Duodenal mucosa (tissue), 2 donors: Measurements from ENCODE around the gene LINGO1.

Source experiments
- H3K27ac ChIP-seq: one replicate; pipeline ENCODE4 v1.7.0; 2013; ENCODE audit warnings: low read depth, low read length
- H3K27me3 ChIP-seq, 2 donors: one replicate each; pipeline ENCODE4 v1.7.0; 2013; ENCODE audit warnings: low read length in 2 of 2, control low read depth in 1 of 2; ENCODE audit not compliant: insufficient read depth in 2 of 2, control insufficient read depth in 1 of 2
- H3K36me3 ChIP-seq, 2 donors: one replicate each; pipeline ENCODE4 v1.7.0; 2013; ENCODE audit warnings: low read length in 2 of 2, control low read depth in 1 of 2; ENCODE audit not compliant: insufficient read depth in 2 of 2, control insufficient read depth in 1 of 2
- H3K4me1 ChIP-seq, 2 donors: one replicate each; pipeline ENCODE4 v1.7.0; 2013; ENCODE audit warnings: low read length in 2 of 2, control low read depth in 1 of 2; ENCODE audit not compliant: insufficient read depth in 2 of 2, control insufficient read depth in 1 of 2
- H3K4me3 ChIP-seq, 2 donors: one replicate each; pipeline ENCODE4 v1.7.0; 2013; ENCODE audit warnings: low read length in 2 of 2, low read depth in 1 of 2
- H3K9ac ChIP-seq, 2 donors: one replicate each; pipeline ENCODE4 v1.7.0; 2013; ENCODE audit warnings: low read length in 2 of 2, low read depth in 1 of 2
- H3K9me3 ChIP-seq, 2 donors: one replicate each; pipeline ENCODE4 v1.7.0; 2013; ENCODE audit warnings: low read length in 2 of 2, control low read depth in 1 of 2; ENCODE audit not compliant: control insufficient read depth in 1 of 2

LINGO1 gene

GRCh38 chr15:77599357-77599756 lies 33.4 kb downstream of the LINGO1 start:
- Histone ChIP-seq H3K4me3 (no peak overlapping the region), H3K36me3 (no peaks in the 10 kb centered on the region), H3K27me3 (no peaks in the 10 kb centered on the region), H3K9ac (no peak overlapping the region), H3K9me3 (no peaks in the 10 kb centered on the region), H3K27ac (no peak overlapping the region), H3K4me1 (no peaks in the 10 kb centered on the region)

DNA sequence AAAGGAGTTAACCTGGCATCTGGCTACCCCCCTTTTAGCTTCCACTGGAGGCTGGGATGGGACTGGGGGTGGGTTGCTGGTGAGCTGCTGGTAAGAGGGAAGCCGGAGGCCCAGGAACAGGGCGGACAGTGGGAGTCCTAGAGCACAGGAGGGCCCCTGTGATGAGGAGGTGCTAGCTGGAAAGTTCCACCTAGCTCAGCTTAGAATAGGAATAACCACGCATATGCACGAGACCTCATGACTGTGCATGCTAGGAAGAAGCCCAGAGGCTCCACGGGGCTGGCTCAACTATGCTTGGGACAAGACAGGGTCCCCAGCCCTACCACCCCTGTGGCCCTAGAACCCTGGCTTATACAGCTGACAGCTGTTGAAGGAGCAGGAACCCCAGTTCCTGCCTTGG lies 34.1 kb downstream of the LINGO1 start:
- no peaks in the 10 kb centered on the region for H3K4me1 ChIP-seq
- no peaks in the 10 kb centered on the region for H3K36me3 ChIP-seq
- no peak overlapping the region for H3K27ac ChIP-seq

GRCh38 chr15:77597804-77598453 lies 34.8 kb downstream of the LINGO1 start:
- Histone ChIP-seq H3K27me3 (no peaks in the 10 kb centered on the region), H3K9ac (no peak overlapping the region), H3K36me3 (no peaks in the 10 kb centered on the region), H3K27ac (no peak overlapping the region), H3K4me1 (no peaks in the 10 kb centered on the region), H3K4me3 (no peak overlapping the region), H3K9me3 (no peaks in the 10 kb centered on the region)

More for the DNA sequence above, 34.1 kb downstream of the LINGO1 start:
- Histone ChIP-seq H3K9me3 (no peaks in the 10 kb centered on the region), H3K9ac (no peak overlapping the region), H3K4me3 (no peak overlapping the region), H3K27me3 (no peaks in the 10 kb centered on the region)

DNA sequence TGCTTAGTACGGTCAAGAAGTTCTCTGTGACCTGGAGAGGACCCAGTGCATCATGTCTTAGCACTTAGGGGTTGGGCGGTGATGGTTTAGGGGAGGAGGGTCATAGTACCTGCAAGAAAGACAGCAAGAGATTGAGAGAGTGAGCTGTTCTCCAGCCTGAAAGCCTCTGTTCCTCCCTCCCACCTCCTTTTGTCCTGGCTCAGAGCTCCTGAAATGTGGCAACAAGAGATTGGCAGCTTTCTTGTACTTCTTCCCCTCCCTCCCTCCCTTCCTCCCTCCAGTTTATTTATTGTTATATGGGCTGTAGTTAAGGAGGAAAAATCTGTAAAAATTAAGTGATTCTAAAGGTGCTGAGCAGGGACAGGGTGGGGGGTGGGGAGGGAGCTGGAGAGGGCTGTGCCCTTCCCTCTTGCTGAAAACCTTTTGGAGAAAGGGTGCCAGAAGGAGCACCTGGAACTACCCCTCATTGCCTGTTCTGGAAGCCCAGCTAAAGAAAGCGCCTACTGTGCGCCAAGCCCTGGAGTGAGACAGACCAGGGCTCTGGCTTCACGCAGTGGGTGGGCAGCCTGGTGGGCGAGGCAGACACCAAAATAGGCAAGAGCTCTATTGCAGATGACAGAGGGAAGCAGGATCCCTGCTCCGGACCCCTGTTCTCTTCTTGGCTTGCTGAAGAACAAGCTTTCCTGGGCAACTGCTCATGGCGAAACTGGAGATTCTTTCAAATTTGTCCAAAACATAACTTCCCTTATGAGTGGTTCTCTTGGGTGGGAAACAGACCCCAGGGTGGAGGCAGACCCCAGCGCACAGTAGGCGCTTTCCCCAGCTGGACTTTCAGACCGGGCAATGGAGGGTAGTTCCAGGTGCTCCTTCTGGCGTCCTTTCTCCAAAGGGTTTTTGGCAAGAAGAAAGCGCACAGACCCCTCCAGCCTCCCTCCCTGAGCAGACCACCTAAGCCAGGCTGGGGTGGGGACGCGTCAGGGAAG lies 35.6 kb downstream of the LINGO1 start:
- H3K4me1 ChIP-seq: no peaks in the 10 kb centered on the region
- no peak overlapping the region for H3K9ac ChIP-seq
- H3K36me3 ChIP-seq: no peaks in the 10 kb centered on the region
- no peak overlapping the region for H3K4me3 ChIP-seq
- H3K27ac ChIP-seq: no peak overlapping the region
- H3K9me3 ChIP-seq: no peaks in the 10 kb centered on the region
- H3K27me3 ChIP-seq: no peaks in the 10 kb centered on the region

DNA sequence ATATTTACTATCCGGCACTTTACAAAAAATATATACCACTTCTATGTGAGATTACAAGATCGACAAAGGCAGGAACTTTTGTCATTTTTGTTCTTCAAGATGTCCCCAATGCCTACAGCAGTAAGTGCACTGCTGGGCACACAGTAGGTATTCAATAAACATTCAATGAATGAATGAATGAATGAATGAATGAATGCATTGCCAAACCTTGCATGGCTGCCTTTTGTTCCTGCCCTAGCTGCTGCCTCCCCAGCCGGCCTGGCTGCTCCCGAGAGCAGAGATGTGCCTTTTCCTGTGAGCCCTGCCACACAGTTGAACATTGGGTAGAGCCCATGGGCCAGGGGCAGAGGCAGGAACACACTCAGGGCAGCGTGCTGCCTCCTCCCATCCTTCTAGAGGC lies 37.5 kb downstream of the LINGO1 start:
- Histone ChIP-seq H3K4me3 (no peak overlapping the region), H3K36me3 (no peaks in the 10 kb centered on the region), H3K27me3 (no peaks in the 10 kb centered on the region), H3K9me3 (no peaks in the 10 kb centered on the region), H3K9ac (no peak overlapping the region), H3K27ac (no peak overlapping the region), H3K4me1 (no peaks in the 10 kb centered on the region)

- Histone ChIP-seq H3K4me3 (no peak overlapping the region), H3K36me3 (no peaks in the 10 kb centered on the region), H3K27ac (no peak overlapping the region), H3K27me3 (no peaks in the 10 kb centered on the region), H3K9me3 (no peaks in the 10 kb centered on the region), H3K4me1 (no peaks in the 10 kb centered on the region), H3K9ac (no peak overlapping the region)
These were observed 40.0 kb downstream of the LINGO1 start for GRCh38 chr15:77592758-77593157.

DNA sequence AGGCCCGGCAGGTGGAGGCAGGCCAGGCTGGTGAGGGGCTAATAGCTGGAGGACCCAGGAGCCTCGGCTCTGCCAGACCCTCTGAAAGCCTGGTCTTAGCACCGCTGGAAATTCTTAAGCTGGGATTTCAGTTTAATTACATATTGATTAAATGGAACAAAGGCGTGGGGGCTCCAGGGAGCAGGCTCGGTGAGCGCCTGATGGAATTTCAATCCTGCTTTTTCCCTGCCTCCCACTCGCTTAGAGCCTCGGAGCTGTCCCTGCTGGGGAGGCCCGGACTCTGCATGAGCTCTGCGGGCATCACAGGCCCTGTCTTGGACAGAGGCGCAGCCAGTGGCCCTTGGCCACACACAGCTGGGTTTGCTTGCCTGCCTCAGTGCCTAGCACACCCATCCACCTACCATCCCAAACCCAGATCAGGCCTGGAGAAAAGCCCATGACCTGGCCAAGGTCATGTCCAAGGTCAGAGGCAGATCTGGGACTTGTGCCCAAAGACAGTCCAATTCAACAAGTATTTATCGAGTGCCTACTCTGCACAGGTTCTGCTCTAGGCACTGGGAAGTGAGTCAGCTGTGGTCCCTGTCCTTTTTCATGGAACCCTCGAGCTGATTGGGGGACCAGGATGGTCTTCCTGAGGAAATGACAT lies 40.6 kb downstream of the LINGO1 start:
- Histone ChIP-seq H3K27ac (no peak overlapping the region), H3K27me3 (no peaks in the 10 kb centered on the region), H3K4me3 (no peak overlapping the region), H3K4me1 (no peaks in the 10 kb centered on the region), H3K9me3 (no peaks in the 10 kb centered on the region), H3K9ac (no peak overlapping the region), H3K36me3 (no peaks in the 10 kb centered on the region)

GRCh38 chr15:77589839-77590238 lies 42.9 kb downstream of the LINGO1 start:
- Histone ChIP-seq H3K4me3 (no peak overlapping the region), H3K9me3 (no peaks in the 10 kb centered on the region), H3K9ac (no peak overlapping the region), H3K4me1 (no peaks in the 10 kb centered on the region), H3K27me3 (no peaks in the 10 kb centered on the region), H3K27ac (no peak overlapping the region), H3K36me3 (no peaks in the 10 kb centered on the region)

DNA sequence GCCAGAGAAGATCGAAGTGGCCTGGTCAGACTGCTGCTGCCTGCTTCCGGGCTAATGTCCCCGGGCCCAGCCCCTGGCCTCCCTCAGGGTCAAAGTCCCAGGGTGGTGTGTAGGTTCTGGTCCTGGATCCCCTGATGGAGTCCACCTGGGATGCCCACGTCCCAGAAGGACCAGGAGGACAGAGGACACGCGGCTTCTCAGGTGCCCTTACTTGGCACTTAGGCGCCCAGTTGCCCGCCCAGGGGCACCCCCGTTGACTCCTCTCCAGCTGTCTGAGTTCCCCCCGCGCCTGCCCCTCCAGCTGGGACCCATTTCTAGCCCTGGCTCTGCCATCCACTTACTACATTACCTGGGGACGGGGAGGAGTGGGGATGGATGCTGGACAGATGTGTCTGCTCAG lies 44.6 kb downstream of the LINGO1 start:
- no peak overlapping the region for H3K9ac ChIP-seq

DNA sequence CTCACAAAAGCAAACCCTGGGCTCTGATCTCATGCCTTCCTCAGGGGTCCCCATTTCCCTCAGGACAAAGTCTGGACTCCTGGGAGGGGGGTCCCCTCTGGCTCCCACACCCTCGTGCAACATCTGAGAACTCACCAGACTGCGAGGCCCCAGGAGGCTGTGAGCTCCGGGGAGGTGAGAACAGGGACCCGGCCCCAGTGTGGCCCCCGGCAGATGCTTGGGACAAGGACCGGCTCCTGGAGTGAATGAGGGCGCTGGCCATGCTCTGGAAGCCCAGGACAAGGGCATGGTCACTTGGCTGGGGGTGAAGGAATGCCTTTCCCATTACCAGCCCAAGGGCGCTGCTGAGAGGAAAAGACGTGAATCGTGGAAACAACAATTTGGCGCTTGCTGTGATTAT lies 48.0 kb downstream of the LINGO1 start:
- H3K27ac ChIP-seq: no peak overlapping the region
- no peaks in the 10 kb centered on the region for H3K27me3 ChIP-seq
- no peaks in the 10 kb centered on the region for H3K4me1 ChIP-seq
- H3K9ac ChIP-seq: no peak overlapping the region
- no peaks in the 10 kb centered on the region for H3K36me3 ChIP-seq
- no peaks in the 10 kb centered on the region for H3K9me3 ChIP-seq
- H3K4me3 ChIP-seq: no peak overlapping the region

More for the DNA sequence above, 44.6 kb downstream of the LINGO1 start:
- H3K4me1 ChIP-seq: no peaks in the 10 kb centered on the region
- H3K9me3 ChIP-seq: no peaks in the 10 kb centered on the region
- H3K27me3 ChIP-seq: no peaks in the 10 kb centered on the region
- H3K36me3 ChIP-seq: no peaks in the 10 kb centered on the region
- H3K27ac ChIP-seq: no peak overlapping the region
- H3K4me3 ChIP-seq: no peak overlapping the region
